GM18858 (cell line): ENCODE data around the gene CCL26.
A peak's percentile ranks its signal among the peaks of the same experiment; 100 is the strongest.
"Not testable (repeated sequence)": the region's sequence is repeated elsewhere in the genome, so short reads cannot be mapped to it uniquely, and the experiment has no call there.

Experiments used
- ATAC-seq: cut with Tn5 transposase; IDR thresholded peaks from one replicate; pipeline ENCODE4 v1.9.1; 2021; ENCODE audit not compliant: unreplicated experiment

The CCL26 gene

GRCh38 chr7:75739796-75740672, 32.0 kb downstream of the CCL26 start:
- ATAC-seq, result no peak

- peak; percentile 84 for ATAC-seq
Measured at GRCh38 chr7:75738975-75739795, 32.8 kb downstream of the CCL26 start.

- no peak for ATAC-seq
Measured at GRCh38 chr7:75738604-75738974, 33.4 kb downstream of the CCL26 start, which contains the start of gene HIP1. TSS of gene HIP1 (minus strand) at chr7:75738941. CDS start at chr7:75738920, 21 bp downstream.

GRCh38 chr7:75737856-75738603, 34.0 kb downstream of the CCL26 start:
- no peak for ATAC-seq

- ATAC-seq, result no peak
Measured at GRCh38 chr7:75735581-75736350, 36.2 kb downstream of the CCL26 start.

GRCh38 chr7:75734586-75735458, 37.2 kb downstream of the CCL26 start:
- ATAC-seq, result no peak

- ATAC-seq, result no peak
Measured at GRCh38 chr7:75732764-75733630, 39.0 kb downstream of the CCL26 start.

GRCh38 chr7:75732016-75732521, 39.9 kb downstream of the CCL26 start:
- ATAC-seq, result no peak

GRCh38 chr7:75729851-75730274, 42.1 kb downstream of the CCL26 start:
- ATAC-seq, result no peak

GRCh38 chr7:75727881-75728593, 44.0 kb downstream of the CCL26 start:
- ATAC-seq, result no peak

- ATAC-seq, result not testable (repeated sequence)
Measured at GRCh38 chr7:75727351-75727750, 44.7 kb downstream of the CCL26 start.

GRCh38 chr7:75725306-75725705, 46.7 kb downstream of the CCL26 start:
- no peak for ATAC-seq

- no peak for ATAC-seq
Measured at GRCh38 chr7:75723444-75723843, 48.6 kb downstream of the CCL26 start.

GRCh38 chr7:75722373-75722772, 49.6 kb downstream of the CCL26 start:
- ATAC-seq, result no peak

- not testable (repeated sequence) for ATAC-seq
Measured at GRCh38 chr7:75721922-75722321, 50.1 kb downstream of the CCL26 start.

- ATAC-seq, result no peak
Measured at GRCh38 chr7:75721426-75721825, 50.6 kb downstream of the CCL26 start.

- ATAC-seq, result no peak
Measured at GRCh38 chr7:75719626-75720025, 52.4 kb downstream of the CCL26 start.
